ENCODE results near the gene C1orf210.

The C1orf210 gene

GRCh38 chr1:43312212-43312623 lies 26.8 kb upstream of the C1orf210 start:
- DNase-seq: no peak

GRCh38 chr1:43311521-43311920 lies 26.1 kb upstream of the C1orf210 start:
- DNase-seq: no peak

GRCh38 chr1:43309405-43310025 lies 24.1 kb upstream of the C1orf210 start:
- DNase-seq: no peak

DNA sequence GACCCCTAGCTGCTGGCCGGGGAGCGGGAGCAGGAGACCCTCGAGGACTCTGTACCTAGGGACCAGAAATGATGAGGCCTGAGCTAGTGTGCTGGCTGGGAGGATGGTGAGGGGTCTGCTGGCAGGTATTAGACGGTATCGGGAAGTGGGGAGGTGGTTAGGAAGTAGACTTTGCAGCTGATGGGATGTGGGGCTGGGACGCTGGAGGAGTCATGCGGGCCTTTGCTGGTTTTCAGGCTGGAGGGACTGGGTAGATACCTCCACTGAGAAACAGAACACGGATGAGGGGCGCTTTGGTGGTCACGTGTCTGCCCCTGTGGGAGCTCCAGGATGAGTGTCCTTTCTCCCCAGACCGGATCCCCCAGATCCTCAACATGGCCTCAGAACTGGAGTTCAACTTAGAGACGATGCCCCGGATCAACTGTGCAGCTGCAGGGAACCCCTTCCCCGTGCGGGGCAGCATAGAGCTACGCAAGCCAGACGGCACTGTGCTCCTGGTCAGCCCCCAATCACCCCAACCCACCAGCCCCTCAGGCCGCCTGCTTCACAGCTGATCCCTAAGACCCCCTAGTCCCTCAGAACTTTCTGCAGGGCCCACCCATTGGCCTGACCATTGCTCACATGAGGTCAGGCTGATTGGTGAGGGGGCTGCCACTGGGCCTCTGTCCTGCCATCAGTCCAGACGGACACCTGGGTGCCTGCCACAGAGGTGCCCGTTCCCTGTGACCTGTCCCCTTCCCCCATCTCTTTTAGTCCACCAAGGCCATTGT lies 23.4 kb upstream of the C1orf210 start:
- DNase-seq: no peak

- DNase-seq: no peak
These were observed 22.2 kb upstream of the C1orf210 start for GRCh38 chr1:43307458-43308158.

GRCh38 chr1:43306688-43307457 lies 21.5 kb upstream of the C1orf210 start:
- no peak for DNase-seq

GRCh38 chr1:43305926-43306687 lies 20.7 kb upstream of the C1orf210 start:
- DNase-seq: no peak

DNA sequence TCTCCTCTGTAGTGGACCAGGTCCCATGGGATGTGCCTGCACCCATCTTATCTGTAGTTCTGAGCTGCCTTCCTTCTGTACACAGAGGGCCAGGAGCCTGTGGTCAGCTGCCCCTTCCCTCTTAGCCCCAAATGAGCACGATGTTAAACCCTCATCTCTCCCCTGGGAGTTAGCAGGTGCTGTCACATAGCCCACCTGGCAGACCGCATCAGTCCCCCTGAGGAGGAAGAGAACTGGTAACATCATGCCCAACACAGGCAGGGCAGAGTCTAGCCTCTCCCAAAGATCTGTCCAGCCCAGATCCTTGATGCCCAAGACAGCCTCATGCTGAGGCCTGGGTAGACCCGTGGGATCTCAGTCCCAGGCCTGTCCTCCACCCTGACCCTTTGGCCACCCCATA lies 20.1 kb upstream of the C1orf210 start:
- DNase-seq: no peak

DNA sequence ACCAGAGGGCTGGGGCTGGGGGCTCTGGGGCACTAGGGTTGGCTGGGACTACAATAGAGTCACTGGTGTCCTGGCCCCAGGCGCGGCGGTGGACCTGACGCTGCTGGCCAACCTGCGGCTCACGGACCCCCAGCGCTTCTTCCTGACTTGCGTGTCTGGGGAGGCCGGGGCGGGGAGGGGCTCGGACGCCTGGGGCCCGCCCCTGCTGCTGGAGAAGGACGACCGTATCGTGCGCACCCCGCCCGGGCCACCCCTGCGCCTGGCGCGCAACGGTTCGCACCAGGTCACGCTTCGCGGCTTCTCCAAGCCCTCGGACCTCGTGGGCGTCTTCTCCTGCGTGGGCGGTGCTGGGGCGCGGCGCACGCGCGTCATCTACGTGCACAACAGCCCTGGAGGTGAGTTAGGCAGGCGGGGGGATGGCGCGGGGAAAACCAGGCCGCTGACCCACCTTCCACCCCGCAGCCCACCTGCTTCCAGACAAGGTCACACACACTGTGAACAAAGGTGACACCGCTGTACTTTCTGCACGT lies 19.5 kb upstream of the C1orf210 start:
- DNase-seq: no peak

DNA sequence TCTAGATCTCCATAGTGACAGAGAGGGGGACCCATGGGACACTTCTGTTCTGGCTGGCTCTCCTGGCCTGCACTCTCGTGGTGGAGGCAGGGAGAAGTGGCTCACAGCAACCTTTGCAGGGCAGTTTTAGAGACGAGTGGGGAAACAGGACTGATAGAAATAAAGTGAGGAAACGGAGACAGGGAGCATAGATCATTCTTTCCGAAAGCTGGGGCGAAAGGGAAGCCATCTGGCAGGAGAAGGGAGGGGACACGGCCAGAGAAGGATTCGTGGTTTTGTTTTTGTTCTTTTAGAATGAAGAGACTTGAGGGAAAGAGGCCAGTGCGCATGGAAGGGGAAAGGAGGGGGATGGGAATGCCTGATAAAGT lies 18.9 kb upstream of the C1orf210 start:
- DNase-seq: no peak

- DNase-seq: no peak
These were observed 18.3 kb upstream of the C1orf210 start for GRCh38 chr1:43303471-43304313.

DNA sequence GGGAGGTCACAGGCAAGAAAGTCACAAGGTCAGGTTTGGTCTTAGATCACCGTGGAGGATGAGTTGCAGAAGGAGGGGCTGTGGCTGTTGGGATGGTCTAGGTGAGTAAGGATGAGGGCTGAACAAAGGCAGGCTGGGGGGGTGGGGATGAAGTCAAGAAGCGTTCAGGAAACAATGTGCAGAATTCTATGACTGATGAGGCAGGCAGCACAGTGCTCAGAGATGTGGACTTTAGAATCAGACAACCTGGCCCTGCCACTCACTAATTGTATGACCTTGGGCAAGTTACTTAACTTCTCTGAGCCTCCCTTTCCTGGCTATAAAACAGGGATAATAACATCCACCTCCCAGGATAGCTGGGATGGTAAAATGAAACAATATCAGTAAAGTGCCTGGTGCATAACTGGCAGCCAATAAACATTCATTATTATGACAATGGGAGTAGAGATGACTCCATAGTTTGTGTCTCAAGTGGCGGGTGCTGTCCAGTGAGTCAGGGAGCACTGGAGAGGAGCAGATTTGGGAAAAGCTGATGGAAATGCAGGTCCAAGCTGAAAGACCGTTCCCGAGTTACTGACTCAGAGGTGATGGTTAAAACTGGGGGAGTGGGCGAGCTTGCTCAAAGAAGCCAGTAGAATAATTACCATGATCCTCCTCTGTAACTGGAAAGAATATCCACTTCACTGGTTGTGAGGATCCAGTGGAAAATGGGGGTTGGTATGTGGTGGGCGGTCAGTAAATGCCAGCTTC lies 17.5 kb upstream of the C1orf210 start:
- no peak for DNase-seq

DNA sequence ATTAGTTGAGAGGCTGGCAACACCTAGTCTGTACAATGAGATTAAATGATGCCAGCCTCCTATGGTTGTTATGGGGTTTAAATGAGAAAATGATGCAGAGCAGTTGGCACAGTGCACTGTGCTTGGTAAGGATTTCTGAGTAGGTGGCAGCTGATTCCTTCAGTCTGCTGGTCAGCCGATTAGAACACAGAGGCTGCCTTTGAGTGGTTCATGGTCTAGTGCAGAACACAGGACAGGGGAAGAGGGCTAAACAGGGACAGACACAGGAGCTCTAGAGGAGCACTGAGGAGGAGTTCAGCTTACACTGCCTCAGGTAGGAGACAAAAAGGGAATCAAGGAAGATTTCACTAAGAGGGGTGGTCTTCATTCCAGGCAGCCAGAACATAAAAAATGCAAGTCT lies 16.8 kb upstream of the C1orf210 start:
- no peak for DNase-seq

- DNase-seq: no peak
These were observed 15.2 kb upstream of the C1orf210 start, which contains the start of gene TIE1 for GRCh38 chr1:43300378-43301094. Gene TIE1 (plus strand): TSS chr1:43300982. CDS start chr1:43301072, 90 bp downstream.

DNA sequence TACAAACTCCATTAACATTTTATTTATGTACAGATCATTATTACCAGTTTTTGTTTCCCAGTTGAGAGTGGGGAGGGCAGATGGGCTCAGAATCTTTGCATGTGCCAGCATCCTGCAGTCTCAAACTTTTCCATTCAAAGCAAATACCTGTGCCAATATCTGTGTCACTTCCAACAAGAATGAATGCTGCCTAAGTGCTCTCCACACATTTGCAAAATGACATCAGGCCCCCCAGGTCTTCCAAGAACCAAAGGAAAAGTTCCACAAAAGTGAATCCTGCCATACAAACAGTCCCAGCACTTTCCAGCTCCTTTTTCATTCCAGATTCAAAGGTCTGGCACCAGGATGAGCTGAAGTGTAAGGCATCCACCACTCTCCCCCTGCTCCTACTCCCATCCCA lies 13.7 kb upstream of the C1orf210 start:
- no peak for DNase-seq

DNA sequence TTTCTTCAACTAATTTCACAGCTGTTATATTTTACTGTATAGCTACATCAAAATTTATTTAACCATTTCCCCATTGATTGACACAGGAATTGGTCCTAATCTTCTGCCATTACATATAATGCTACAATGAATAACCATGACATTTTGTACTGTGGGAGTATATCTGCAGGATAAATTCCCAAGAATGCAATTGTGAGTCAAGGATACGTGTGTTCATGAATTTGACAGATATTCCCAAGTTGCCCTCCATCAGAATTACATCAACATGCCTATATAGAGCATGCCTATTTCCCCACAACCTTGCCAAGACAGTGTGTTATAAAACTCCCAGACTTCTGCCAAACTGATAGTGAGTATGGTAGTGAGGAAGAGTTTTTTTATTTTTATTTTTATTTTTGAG lies 12.7 kb upstream of the C1orf210 start:
- no peak for DNase-seq

GRCh38 chr1:43296207-43296606 lies 10.8 kb upstream of the C1orf210 start:
- DNase-seq: no peak

DNA sequence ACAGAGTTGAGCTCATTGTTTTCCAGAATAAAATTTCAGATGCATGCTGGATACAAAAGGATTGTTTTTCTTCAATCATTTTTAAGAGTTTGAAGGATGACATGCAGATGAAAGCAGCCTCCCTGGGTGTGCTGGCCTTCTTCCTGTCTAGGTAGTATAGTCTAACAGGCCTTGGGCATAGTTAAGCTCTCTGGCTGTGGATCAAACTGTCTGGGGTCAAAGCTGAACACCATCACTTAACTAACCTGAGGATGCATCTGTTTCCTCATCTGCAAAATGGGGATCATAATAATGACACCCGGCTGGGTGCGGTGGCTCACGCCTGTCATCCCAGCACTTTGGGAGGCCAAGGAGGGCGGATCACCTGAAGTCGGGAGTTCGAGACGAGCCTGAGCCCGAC lies 9.4 kb upstream of the C1orf210 start:
- no peak for DNase-seq

- no peak for DNase-seq
These were observed 8.7 kb upstream of the C1orf210 start for GRCh38 chr1:43293896-43294760.
